Anterior cingulate cortex (tissue), 58 donors: ENCODE data around the gene MGAT2.
"Not testable (repeated sequence)": the region's sequence is repeated elsewhere in the genome, so short reads cannot be mapped to it uniquely, and the experiment has no call there.

ENCODE experiments used
- DNase-seq, 58 donors: peaks; one replicate each; lab custom pipeline; 2025; lab: John Stamatoyannopoulos, UW

MGAT2 gene

DNA sequence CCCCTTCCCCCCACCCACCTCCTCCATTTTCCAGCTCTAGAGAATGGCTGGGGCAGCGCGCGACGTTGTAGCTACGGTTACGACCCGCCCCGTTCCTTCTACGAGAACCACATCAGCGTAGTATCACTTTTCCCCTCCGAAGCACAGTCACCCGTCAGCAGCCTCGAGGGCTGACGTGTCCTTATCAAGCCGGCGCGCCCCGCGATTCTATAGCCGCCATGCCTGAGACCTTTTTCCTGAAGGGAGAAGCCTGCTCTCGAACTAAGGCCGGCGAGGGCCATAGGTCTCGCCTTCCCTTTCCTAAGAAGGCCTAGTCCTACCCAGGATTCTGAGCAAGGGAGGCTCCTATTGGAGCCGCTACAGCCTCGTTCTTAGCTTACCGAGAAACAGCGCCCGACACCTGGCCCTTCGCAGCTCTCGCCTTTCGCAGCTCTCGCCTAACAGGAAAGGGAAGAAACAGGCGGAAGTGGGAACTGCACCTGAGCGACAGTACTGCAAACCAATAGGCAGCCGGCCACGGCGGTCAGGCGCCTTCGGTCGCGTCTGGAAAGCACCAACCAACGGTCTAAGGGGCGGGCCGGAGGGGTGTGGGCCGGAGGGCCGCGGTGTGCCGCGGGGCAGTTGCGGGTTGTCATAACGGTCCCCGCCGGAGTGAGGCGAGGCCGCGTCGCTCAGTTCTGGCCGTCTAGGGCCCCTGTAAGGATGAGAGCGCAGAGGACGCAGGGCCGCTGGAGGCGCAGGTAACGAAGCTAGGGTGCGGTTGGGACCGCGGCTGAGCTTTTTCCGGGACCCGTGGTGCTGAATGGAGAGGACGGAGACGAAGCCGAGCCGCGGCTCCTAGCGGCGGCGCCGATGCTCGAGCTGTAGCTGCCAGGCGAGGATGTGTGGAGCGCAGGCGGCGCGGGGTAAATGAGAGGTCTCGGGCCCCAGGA, at the start of gene MGAT2, which contains the start of gene RPL36AL:
Gene MGAT2, plus strand, starts transcription at position 618 of the 932 bp plus-strand sequence. CDS start 470 bp downstream, outside the sequence.
Gene RPL36AL, minus strand, starts transcription at position 445 of the 932 bp plus-strand sequence. CDS start 1,522 bp downstream, outside the sequence.
- peak; percentile 79 to 99 (median 96) for DNase-seq

GRCh38 chr14:49574038-49574437, 46.6 kb upstream of the MGAT2 start:
- no peak for DNase-seq

DNA sequence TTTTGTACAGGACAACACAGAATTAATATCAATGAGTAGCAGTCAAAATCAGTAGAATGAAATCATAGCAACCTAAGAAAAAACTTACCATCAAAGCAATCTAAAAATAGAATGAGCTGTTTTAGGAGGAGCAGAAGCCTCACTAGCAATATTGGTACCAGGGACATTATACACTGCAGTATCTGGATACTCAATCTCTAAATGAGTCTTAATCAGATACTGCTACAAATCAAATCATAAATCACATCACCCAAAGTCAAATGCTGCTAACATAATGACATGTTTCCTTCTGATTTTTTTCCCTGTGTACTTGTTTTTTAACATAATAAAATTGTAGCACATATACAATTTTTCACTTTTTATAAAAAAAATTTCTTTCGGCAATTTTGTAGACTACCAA, 42.5 kb upstream of the MGAT2 start:
- no peak for DNase-seq

GRCh38 chr14:49579841-49580240, 40.8 kb upstream of the MGAT2 start:
- DNase-seq, result no peak

DNA sequence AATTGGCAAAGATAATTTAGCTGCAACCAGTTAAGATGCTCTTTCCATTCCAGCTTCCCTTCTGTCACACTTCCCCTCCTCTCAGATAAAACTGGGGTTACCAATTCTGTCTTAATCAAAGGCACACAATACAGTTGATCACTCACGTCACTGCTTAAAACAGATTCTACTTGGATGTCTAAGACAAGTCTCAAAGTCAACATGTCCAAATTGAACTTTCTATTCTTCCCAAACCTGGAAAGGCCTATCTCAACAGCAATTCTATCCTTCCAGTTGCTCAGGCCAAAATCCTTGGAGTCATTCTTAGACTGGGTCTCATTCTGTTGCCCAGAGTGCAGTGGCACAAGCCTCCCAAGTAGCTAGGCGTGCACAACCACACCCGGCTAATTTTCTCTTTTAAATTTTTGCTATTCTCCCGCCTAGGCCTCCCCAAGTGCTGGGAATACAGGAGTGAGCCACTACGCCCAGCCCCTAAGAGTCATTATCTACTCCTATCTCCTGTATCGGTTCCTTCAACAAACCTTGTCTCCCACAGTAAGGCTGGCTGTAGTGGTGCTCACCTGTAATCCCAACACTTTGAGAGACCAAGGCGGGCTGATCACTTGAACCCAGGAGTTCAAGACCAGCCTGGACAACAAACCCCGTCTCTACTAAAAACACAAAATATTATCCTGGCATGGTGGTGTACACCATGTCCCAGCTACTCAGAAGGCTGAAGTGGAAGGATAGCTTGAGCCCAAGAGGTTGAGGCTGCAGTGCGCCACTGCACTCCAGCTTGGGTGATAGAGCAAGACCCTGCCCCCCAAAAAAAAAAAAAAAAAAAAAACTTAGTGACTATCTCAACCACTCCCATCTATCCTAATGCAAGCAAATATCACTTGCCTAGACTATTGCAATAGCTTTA, 39.1 kb upstream of the MGAT2 start:
- no peak for DNase-seq

DNA sequence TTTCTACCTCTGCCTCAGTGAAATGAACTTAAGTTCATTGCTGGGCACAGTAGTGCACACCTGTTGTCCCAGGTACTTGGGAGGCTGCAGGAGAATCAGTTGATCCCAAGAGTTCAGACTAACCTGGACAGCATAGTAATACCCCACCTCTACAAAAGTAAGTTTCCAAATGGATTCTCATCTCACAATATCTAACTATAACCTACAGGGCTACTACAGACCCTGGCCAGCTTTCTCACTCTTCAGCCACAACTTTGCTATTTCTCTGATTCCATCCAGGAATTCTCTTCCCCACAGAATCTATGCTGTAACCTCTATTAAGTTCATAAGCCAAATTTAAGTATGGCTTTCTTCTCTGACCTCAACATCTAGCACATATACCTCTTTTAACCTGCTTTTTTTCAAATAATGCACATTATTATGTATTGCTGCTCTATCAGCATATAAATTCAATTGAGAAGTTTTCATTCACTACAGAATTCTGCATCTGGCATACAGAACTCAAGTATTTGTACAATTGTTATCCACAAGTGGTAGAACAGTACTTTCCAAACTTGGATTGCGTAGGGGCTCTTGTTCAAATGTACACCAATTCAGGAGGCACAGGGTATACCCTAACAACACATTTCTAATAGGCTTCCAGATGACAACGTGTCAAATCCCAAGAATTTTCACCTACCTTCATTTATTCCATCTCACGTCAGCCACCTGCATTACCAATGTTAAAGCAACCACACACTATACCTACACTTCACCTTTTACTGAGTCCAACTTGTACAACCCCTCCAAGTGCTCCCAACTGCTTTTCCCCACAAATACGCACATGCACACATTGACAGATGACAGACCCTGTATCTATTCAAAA, 38.3 kb upstream of the MGAT2 start:
- no peak for DNase-seq

GRCh38 chr14:49583629-49584028, 37.0 kb upstream of the MGAT2 start:
- DNase-seq, result no peak

DNA sequence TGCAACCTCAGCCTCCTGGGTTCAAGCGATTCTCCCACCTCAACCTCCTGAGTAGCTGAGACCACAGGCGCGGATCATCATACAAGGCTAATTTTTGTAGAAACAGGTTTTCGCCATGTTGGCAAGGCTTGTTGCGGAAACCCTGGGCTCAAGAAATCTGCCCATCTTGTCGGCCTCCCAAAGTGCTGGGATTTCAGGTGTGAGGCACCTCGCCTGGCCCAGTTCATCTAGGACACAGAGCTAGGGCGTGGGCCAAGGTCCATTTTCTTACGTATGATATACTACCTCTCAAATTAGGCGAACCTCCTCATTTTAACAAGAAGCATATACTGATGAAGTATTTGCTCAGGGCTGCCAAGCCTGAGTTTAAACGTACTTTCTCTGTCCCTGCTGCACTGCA, 36.5 kb upstream of the MGAT2 start:
- DNase-seq, result no peak

DNA sequence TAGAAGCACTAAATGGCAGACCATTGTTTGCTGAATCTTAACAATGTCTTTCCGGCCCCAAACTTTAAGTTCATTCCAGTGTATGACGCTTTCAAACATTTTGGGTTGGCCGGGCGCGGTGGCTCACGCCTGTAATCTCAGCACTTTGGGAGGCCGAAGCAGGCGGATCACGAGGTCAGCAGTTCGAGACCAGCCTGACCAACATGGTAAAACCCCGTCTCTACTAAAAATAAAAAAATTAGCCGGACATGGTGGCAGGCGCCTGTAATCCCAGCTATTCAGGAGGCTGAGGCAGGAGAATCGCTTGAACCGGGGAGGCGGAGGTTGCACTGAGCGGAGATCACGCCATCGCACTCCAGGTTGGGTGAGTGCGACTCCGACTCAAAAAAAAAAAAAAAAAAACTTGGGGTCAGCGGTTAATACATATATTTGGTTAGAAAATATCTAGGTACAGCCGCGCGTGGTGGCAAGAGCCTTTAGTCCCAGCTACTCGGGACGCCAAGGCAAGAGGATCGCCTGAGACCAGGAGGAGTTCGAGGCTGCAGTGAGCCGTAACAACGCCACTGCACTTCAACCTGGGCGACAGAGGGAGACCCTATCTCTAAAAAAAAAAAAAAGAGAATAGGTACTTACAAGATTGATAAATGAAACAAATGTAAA, 35.5 kb upstream of the MGAT2 start:
- not testable (repeated sequence) for DNase-seq

GRCh38 chr14:49585803-49586672, 34.6 kb upstream of the MGAT2 start, which contains the start of gene RPS29:
RPS29 (minus strand) TSS chr14:49586380; CDS start chr14:49586346, 34 bp downstream.
- DNase-seq, result peak; percentile 85 to 100 (median 94)

DNA sequence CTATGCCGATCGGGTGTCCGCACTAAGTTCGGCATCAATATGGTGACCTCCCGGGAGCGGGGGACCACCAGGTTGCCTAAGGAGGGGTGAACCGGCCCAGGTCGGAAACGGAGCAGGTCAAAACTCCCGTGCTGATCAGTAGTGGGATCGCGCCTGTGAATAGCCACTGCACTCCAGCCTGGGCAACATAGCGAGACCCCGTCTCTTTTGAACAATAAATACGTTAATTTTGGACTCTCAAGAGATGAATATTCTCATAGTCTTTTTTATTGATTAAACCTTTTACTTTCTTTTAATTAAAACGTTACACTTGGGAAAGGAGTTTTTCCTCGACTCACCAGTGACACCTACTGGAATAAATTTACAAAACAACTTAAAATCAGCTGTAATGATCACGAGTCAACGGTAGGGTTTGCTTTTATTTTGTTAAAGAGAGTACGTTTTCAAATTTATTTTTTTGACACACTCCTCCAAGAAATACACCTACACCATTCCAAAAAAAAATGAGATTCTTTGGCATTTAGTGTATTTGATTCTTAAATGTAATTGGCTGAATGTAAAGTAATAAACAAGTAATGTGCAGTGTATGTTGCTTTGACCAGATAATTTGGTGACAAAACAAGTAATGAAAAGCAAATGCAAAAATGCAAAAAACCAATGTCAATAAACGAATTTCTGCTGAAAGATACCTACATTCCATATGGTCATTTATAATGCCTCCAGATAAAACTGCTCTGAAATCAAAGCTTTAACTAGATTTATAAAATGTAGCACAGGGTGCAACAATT, 33.7 kb upstream of the MGAT2 start:
- DNase-seq, result peak in 7 of 58 donors; percentile 13 to 100 (median 48)

DNA sequence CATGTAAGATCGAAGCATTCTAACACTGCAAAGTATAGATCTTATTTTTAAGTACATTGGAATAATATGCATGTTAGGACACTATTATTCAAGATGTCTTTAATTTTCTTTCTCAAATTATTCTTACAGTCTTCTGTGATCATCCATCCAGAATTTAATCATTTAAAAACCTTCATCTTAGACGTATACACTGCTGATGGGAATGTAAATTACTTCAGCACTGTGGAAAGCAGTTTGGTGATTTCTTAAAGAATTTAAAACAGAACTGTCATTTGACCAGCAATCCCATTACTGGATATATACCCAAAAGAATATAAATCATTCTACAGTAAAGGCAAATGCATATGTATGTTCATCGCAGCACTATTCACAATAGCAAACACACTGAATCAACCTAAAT, 31.2 kb upstream of the MGAT2 start:
- DNase-seq, result no peak

GRCh38 chr14:49593016-49593415, 27.6 kb upstream of the MGAT2 start:
- no peak for DNase-seq

DNA sequence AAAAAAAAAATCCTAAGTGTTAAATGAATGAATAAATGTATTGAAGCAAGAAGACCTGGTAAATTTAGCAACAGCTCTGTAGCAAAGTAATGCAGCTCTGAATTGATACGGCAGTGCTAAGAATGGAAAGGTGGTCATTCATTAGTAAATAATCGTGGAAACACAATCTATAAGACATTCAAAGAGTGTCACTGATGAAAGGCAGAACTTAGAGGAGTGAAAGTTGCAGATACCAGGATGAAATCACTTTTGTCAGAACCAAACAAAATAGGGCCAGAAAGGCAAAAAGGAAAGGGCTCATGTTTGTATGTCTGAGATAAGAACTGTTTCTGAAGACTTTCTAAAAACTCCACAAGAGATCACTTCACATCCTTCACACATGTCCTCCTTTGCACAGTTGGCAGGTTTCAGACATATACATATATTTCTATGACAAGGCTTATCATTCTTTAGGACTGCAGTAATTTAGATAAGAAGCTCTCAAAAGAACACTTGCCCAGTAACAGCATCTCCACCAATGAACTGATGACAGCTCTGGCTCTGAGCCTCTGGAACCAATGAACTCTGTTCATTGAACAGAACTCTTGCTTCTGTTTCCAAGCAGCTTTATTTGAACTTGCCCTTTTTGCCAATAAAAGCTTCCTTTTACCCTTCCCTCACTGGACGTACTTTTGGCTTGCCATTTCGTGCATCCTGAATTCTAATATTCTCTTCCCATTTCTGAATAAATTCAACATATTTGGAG, 26.1 kb upstream of the MGAT2 start:
- peak in 4 of 58 donors; percentile 6 to 60 (median 10) for DNase-seq

- DNase-seq, result peak in 2 of 58 donors; percentile 24 to 43
Measured at GRCh38 chr14:49598189-49598484, 22.5 kb upstream of the MGAT2 start.

DNA sequence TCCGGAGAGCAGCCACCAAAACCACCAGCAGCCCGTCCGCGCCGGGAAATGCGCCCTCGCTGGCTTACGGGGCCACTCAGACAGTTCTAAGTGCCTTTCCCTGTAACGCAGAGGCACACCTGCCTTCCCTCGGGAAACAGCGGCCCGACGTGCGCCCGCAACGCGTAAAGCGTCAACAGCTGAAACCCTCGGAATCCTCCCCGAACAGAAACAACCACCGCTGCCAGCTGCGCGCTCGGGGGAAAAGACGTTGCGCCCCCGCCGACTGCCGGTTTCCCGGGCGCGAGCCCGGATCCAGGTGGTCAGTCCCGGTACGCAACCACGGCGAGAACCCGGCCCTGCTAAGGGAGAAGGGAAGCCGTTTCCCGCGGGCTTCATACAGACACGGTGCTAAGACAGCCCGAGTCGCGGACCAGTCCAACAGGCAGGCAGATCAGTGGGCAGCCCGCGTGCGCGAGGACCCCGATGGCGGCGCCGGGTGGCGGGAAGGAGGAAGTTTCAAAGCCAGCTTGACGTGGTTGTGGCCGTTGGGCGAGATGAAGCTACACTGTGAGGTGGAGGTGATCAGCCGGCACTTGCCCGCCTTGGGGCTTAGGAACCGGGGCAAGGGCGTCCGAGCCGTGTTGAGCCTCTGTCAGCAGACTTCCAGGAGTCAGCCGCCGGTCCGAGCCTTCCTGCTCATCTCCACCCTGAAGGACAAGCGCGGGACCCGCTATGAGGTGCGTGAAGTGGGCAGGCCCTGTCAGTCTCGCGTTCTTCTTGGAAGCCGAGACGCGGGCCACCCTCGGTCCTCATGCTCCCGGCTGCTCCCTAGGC, 21.9 kb upstream of the MGAT2 start, which contains the start of gene LRR1:
Gene LRR1, plus strand, starts transcription at position 456 of the 816 bp plus-strand sequence. Its CDS starts 81 bp downstream, at position 537.
- peak in 57 of 58 donors; percentile 35 to 83 (median 69) for DNase-seq
